Measurements from ENCODE around the gene CTAG1A.

The CTAG1A gene

DNA sequence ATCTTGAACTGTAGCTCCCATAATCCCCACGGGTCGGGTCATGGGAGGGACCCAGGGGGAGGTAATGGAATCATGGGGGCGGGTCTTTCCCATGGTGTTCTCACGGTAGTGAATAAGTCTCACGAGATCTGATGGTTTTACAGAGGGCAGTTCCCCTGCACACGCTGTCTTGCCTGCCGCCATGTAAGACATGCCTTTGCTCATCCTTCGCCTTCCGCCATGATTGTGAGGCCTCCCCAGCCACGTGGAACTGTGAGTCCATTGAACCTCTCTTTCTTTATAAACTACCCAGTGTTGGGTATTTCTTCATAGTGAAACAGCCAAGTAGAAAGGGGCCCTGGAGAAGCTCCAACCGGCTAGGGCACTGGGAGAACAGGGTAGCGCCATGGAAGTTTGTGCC, 12.3 kb downstream of the CTAG1A start:
- Histone ChIP-seq H3K23ac (ENCODE audit: low read length) (no peak overlapping the region), H3K9ac (ENCODE audit: low read length) (no peak overlapping the region), H3K79me1 (ENCODE audit: low read length) (no peaks in the 10 kb centered on the region), H2AK5ac (ENCODE audit: low read length) (no peak overlapping the region), H3K4me1 (ENCODE audit: control insufficient read depth, low read depth, low read length) (no peaks in the 10 kb centered on the region), H2BK120ac (ENCODE audit: low read depth, low read length) (no peak overlapping the region), H2BK15ac (replicated peaks; ENCODE audit: low read depth) (no peak overlapping the region), H3K36me3 (ENCODE audit: control insufficient read depth, insufficient read depth, low read length) (no peaks in the 10 kb centered on the region), H4K5ac (ENCODE audit: low read length) (no peak overlapping the region), H3K79me2 (ENCODE audit: control insufficient read depth, insufficient read depth, low read length) (no peaks in the 10 kb centered on the region), H3K27me3 (ENCODE audit: insufficient read depth, low read length, poor library complexity) (no peaks in the 10 kb centered on the region), H3K56ac (ENCODE audit: low read length) (no peak overlapping the region), H3K27ac (ENCODE audit: low read depth, low read length) (no peak overlapping the region), H3K4me3 (ENCODE audit: low read length) (no peak overlapping the region), H3K4ac (ENCODE audit: low read depth, low read length) (no peak overlapping the region), H4K8ac (ENCODE audit: low read depth, low read length) (no peak overlapping the region), H3K18ac (ENCODE audit: low read length) (no peak overlapping the region), H2BK5ac (ENCODE audit: low read length) (no peak overlapping the region), H3K4me2 (ENCODE audit: low read length) (no peak overlapping the region)
- no CpG with 5 or more reads among the region's 12 CpGs for WGBS (ENCODE audit: extremely low coverage, insufficient coverage, low lambda C conversion rate)
- peak; percentile 5 for DNase-seq

DNA sequence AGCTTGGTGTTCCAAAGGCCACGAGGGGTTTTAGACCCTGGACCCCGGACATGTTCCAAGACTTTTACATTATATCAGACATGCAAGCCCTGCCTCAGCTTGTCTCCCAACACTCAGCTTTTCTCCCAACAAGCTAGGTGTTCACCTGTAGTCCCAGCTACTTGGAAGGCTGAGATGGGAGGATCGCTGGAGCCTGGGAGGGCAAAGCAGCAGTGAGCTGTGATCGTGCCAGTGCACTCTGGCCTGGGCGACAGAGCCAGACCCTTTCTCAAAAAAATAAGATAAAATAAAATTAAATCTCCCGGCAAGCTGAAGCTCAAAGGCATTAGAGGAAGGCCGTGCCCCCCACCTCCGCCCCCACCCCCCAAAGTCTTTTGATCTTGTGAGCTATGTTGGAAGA, 13.7 kb downstream of the CTAG1A start:
- no peak overlapping the region for H2BK15ac ChIP-seq (replicated peaks; ENCODE audit: low read depth)
- no peak overlapping the region for H3K56ac ChIP-seq (ENCODE audit: low read length)
- no peaks in the 10 kb centered on the region for H3K36me3 ChIP-seq (ENCODE audit: control insufficient read depth, insufficient read depth, low read length)
- H2BK120ac ChIP-seq (ENCODE audit: low read depth, low read length), result no peak overlapping the region
- no peak for DNase-seq
- H3K27ac ChIP-seq (ENCODE audit: low read depth, low read length), result no peak overlapping the region
- no peak overlapping the region for H3K4me3 ChIP-seq (ENCODE audit: low read length)
- H2AK5ac ChIP-seq (ENCODE audit: low read length), result no peak overlapping the region
- no peak overlapping the region for H3K9ac ChIP-seq (ENCODE audit: low read length)
- no peaks in the 10 kb centered on the region for H3K4me1 ChIP-seq (ENCODE audit: control insufficient read depth, low read depth, low read length)
- H4K8ac ChIP-seq (ENCODE audit: low read depth, low read length), result no peak overlapping the region
- no peak overlapping the region for H3K23ac ChIP-seq (ENCODE audit: low read length)
- no peak overlapping the region for H3K4me2 ChIP-seq (ENCODE audit: low read length)
- H3K79me2 ChIP-seq (ENCODE audit: control insufficient read depth, insufficient read depth, low read length), result no peaks in the 10 kb centered on the region
- no peaks in the 10 kb centered on the region for H3K27me3 ChIP-seq (ENCODE audit: insufficient read depth, low read length, poor library complexity)
- WGBS (ENCODE audit: extremely low coverage, insufficient coverage, low lambda C conversion rate), result no CpG with 5 or more reads among the region's 8 CpGs
- H3K4ac ChIP-seq (ENCODE audit: low read depth, low read length), result no peak overlapping the region
- no peak overlapping the region for H4K5ac ChIP-seq (ENCODE audit: low read length)
- no peak overlapping the region for H2BK5ac ChIP-seq (ENCODE audit: low read length)
- no peaks in the 10 kb centered on the region for H3K79me1 ChIP-seq (ENCODE audit: low read length)
- H3K18ac ChIP-seq (ENCODE audit: low read length), result no peak overlapping the region

DNA sequence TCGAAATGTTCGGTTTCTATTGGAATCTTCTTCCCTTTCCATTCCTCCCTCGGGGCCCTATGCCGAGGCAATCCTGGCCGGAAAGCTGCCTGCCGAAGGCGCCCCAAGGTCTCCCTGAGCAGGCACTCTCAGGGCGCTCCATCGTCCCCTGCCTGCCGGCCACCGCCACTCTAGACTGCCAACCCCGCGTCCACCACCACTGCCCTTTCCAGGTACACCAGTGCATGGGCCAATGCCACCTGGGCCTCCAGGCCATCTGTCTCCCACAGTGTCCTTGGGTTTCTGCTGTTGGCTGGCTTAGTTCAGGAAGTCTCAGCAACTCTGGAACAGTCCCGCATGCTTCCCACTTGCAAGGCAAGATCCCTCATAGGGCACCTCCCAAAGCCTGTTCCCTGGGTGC, 14.6 kb downstream of the CTAG1A start:
- Histone ChIP-seq H3K4ac (ENCODE audit: low read depth, low read length) (no peak overlapping the region), H3K9ac (ENCODE audit: low read length) (no peak overlapping the region), H3K4me2 (ENCODE audit: low read length) (no peak overlapping the region), H2BK120ac (ENCODE audit: low read depth, low read length) (no peak overlapping the region), H4K5ac (ENCODE audit: low read length) (no peak overlapping the region), H3K27ac (ENCODE audit: low read depth, low read length) (no peak overlapping the region), H3K18ac (ENCODE audit: low read length) (no peak overlapping the region), H3K23ac (ENCODE audit: low read length) (no peak overlapping the region), H4K8ac (ENCODE audit: low read depth, low read length) (no peak overlapping the region), H3K79me2 (ENCODE audit: control insufficient read depth, insufficient read depth, low read length) (no peaks in the 10 kb centered on the region), H3K4me3 (ENCODE audit: low read length) (no peak overlapping the region), H3K56ac (ENCODE audit: low read length) (no peak overlapping the region), H2BK5ac (ENCODE audit: low read length) (no peak overlapping the region), H3K4me1 (ENCODE audit: control insufficient read depth, low read depth, low read length) (no peaks in the 10 kb centered on the region), H3K36me3 (ENCODE audit: control insufficient read depth, insufficient read depth, low read length) (no peaks in the 10 kb centered on the region), H2AK5ac (ENCODE audit: low read length) (no peak overlapping the region), H2BK15ac (replicated peaks; ENCODE audit: low read depth) (no peak overlapping the region), H3K79me1 (ENCODE audit: low read length) (no peaks in the 10 kb centered on the region), H3K27me3 (ENCODE audit: insufficient read depth, low read length, poor library complexity) (no peaks in the 10 kb centered on the region)
- no CpG with 5 or more reads among the region's 14 CpGs for WGBS (ENCODE audit: extremely low coverage, insufficient coverage, low lambda C conversion rate)
- no peak for DNase-seq

DNA sequence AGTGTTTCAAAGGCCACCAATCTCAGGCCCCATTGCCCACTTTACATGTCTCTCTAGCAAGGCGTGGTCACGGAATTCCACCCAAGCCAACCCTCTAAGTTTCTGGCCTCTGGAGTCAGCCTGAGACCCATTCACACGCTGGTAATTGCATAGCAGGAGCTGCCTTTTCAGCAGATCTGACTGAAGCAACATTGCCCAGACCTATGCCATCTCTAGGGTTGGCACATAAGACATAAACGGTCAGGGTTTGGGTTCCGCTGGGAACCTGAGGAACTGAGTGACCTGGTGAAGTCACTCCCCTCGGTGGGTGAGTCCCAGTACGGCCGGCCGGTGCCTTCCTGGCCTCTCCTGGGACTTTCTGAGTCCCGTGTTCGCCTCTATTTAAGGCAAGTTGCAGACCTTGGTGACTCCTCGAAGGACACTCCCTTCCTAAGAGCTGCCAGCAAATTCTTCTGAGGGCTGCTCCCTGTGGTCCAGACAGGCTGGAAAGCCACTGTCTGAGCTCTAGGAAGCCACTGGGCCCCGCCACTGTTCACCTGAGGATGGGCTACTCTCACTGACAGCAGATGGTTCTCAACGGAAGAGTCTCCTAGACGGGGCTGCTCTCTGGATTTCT, 15.9 kb downstream of the CTAG1A start:
- Histone ChIP-seq H3K27ac (ENCODE audit: low read depth, low read length) (no peak overlapping the region), H3K23ac (ENCODE audit: low read length) (no peak overlapping the region)
- DNase-seq, result peak; percentile 21

DNA sequence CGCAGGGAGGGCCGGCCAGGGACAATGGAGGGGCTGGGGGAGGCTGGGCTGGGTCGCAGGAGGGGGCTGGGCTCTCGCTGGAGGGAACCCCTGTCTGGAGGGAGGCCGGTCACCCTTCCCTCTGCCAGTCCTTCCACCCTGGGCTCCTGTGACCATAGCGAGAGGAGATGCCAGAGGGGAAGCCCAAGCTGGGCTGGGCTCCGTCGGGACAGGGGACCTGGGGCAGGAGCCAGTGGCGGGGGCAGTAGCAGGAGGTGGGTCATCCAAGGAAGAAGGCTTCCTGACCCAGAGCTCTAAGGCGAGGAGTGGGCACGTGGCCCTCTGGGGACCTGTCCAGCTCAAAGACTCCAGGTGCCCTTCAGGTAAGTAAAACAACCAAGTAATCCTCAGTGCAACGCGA, 17.3 kb downstream of the CTAG1A start:
- DNase-seq, result no peak
- Histone ChIP-seq H3K27me3 (ENCODE audit: insufficient read depth, low read length, poor library complexity) (no peaks in the 10 kb centered on the region), H3K79me1 (ENCODE audit: low read length) (no peaks in the 10 kb centered on the region), H3K4me3 (ENCODE audit: low read length) (no peak overlapping the region), H2BK5ac (ENCODE audit: low read length) (no peak overlapping the region), H2AK5ac (ENCODE audit: low read length) (no peak overlapping the region), H2BK120ac (ENCODE audit: low read depth, low read length) (no peak overlapping the region), H3K36me3 (ENCODE audit: control insufficient read depth, insufficient read depth, low read length) (no peaks in the 10 kb centered on the region), H3K18ac (ENCODE audit: low read length) (no peak overlapping the region), H3K9ac (ENCODE audit: low read length) (no peak overlapping the region), H3K79me2 (ENCODE audit: control insufficient read depth, insufficient read depth, low read length) (no peaks in the 10 kb centered on the region), H3K4me1 (ENCODE audit: control insufficient read depth, low read depth, low read length) (no peaks in the 10 kb centered on the region), H3K23ac (ENCODE audit: low read length) (no peak overlapping the region), H4K5ac (ENCODE audit: low read length) (no peak overlapping the region), H3K56ac (ENCODE audit: low read length) (no peak overlapping the region), H3K4me2 (ENCODE audit: low read length) (no peak overlapping the region), H4K8ac (ENCODE audit: low read depth, low read length) (no peak overlapping the region), H3K27ac (ENCODE audit: low read depth, low read length) (no peak overlapping the region), H2BK15ac (replicated peaks; ENCODE audit: low read depth) (no peak overlapping the region), H3K4ac (ENCODE audit: low read depth, low read length) (no peak overlapping the region)
- WGBS (ENCODE audit: extremely low coverage, insufficient coverage, low lambda C conversion rate), result no CpG with 5 or more reads among the region's 13 CpGs

More for the DNA sequence above, 15.9 kb downstream of the CTAG1A start:
- H3K4me3 ChIP-seq (ENCODE audit: low read length), result no peak overlapping the region
- no peaks in the 10 kb centered on the region for H3K79me1 ChIP-seq (ENCODE audit: low read length)
- WGBS (ENCODE audit: extremely low coverage, insufficient coverage, low lambda C conversion rate), result no CpG with 5 or more reads among the region's 15 CpGs
- H3K4ac ChIP-seq (ENCODE audit: low read depth, low read length), result no peak overlapping the region
- no peak overlapping the region for H3K18ac ChIP-seq (ENCODE audit: low read length)
- no peaks in the 10 kb centered on the region for H3K27me3 ChIP-seq (ENCODE audit: insufficient read depth, low read length, poor library complexity)
- no peaks in the 10 kb centered on the region for H3K79me2 ChIP-seq (ENCODE audit: control insufficient read depth, insufficient read depth, low read length)
- H3K4me2 ChIP-seq (ENCODE audit: low read length), result no peak overlapping the region
- H2BK120ac ChIP-seq (ENCODE audit: low read depth, low read length), result no peak overlapping the region
- H2AK5ac ChIP-seq (ENCODE audit: low read length), result no peak overlapping the region
- H2BK15ac ChIP-seq (replicated peaks; ENCODE audit: low read depth), result no peak overlapping the region
- no peak overlapping the region for H4K5ac ChIP-seq (ENCODE audit: low read length)
- no peak overlapping the region for H4K8ac ChIP-seq (ENCODE audit: low read depth, low read length)
- no peak overlapping the region for H3K56ac ChIP-seq (ENCODE audit: low read length)
- H3K9ac ChIP-seq (ENCODE audit: low read length), result no peak overlapping the region
- no peaks in the 10 kb centered on the region for H3K4me1 ChIP-seq (ENCODE audit: control insufficient read depth, low read depth, low read length)
- H2BK5ac ChIP-seq (ENCODE audit: low read length), result no peak overlapping the region
- no peaks in the 10 kb centered on the region for H3K36me3 ChIP-seq (ENCODE audit: control insufficient read depth, insufficient read depth, low read length)

DNA sequence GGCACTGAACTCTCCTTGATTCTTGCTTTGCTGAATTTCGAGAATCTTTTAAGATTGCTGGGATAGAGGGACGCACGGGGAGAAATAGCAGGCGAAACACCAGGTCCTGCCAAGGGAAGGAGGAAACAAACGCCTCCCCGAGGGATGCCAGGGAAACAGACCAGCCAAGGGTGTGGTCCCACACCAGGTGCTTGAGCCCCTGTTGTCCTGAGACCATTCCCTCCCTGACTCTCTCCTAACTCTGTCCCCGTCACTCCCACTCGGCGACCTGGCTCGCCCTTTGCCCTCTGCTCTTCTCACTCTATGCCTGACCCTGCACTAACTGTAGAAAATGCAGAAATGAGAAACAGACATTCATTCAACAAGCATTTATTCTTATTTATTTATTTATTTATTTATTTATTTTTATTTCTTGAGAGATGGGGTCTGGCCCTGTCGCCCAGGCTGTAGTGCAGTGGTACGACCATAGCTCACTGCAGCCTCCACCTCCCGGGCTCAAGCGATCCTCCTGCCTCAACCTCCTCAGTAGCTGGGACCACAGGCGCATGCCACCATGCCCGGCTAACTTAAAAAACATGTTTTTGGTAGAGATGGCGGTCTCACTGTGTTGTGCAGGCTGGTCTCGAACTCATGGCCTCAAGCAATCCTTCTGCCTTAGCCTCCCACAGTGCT, 18.0 kb downstream of the CTAG1A start:
- no peak overlapping the region for H4K8ac ChIP-seq (ENCODE audit: low read depth, low read length)

More for the DNA sequence above, 18.0 kb downstream of the CTAG1A start:
- H3K4me3 ChIP-seq (ENCODE audit: low read length), result no peak overlapping the region
- no peaks in the 10 kb centered on the region for H3K79me2 ChIP-seq (ENCODE audit: control insufficient read depth, insufficient read depth, low read length)
- no peaks in the 10 kb centered on the region for H3K79me1 ChIP-seq (ENCODE audit: low read length)
- H3K4ac ChIP-seq (ENCODE audit: low read depth, low read length), result no peak overlapping the region
- no peak for DNase-seq
- H3K27me3 ChIP-seq (ENCODE audit: insufficient read depth, low read length, poor library complexity), result no peaks in the 10 kb centered on the region
- H3K56ac ChIP-seq (ENCODE audit: low read length), result no peak overlapping the region
- H3K23ac ChIP-seq (ENCODE audit: low read length), result no peak overlapping the region
- H3K27ac ChIP-seq (ENCODE audit: low read depth, low read length), result no peak overlapping the region
- no peak overlapping the region for H4K5ac ChIP-seq (ENCODE audit: low read length)
- H3K18ac ChIP-seq (ENCODE audit: low read length), result no peak overlapping the region
- H3K36me3 ChIP-seq (ENCODE audit: control insufficient read depth, insufficient read depth, low read length), result no peaks in the 10 kb centered on the region
- no peak overlapping the region for H2BK5ac ChIP-seq (ENCODE audit: low read length)
- no peak overlapping the region for H2BK15ac ChIP-seq (replicated peaks; ENCODE audit: low read depth)
- H3K4me1 ChIP-seq (ENCODE audit: control insufficient read depth, low read depth, low read length), result no peaks in the 10 kb centered on the region
- WGBS (ENCODE audit: extremely low coverage, insufficient coverage, low lambda C conversion rate), result no CpG with 5 or more reads among the region's 18 CpGs
- H3K4me2 ChIP-seq (ENCODE audit: low read length), result no peak overlapping the region
- H2AK5ac ChIP-seq (ENCODE audit: low read length), result no peak overlapping the region
- no peak overlapping the region for H2BK120ac ChIP-seq (ENCODE audit: low read depth, low read length)
- H3K9ac ChIP-seq (ENCODE audit: low read length), result no peak overlapping the region

All from mesendoderm (in vitro differentiated cells).